HG02610 (cell line): ENCODE data around the gene SOX10.
"Not testable (repeated sequence)": the region's sequence is repeated elsewhere in the genome, so short reads cannot be mapped to it uniquely, and the experiment has no call there.

ENCODE experiments used
- ATAC-seq: cut with Tn5 transposase; IDR thresholded peaks from one replicate; pipeline ENCODE4 v1.9.1; 2021; ENCODE audit warnings: mild to moderate bottlenecking, moderate library complexity; ENCODE audit not compliant: unreplicated experiment

The SOX10 gene

DNA sequence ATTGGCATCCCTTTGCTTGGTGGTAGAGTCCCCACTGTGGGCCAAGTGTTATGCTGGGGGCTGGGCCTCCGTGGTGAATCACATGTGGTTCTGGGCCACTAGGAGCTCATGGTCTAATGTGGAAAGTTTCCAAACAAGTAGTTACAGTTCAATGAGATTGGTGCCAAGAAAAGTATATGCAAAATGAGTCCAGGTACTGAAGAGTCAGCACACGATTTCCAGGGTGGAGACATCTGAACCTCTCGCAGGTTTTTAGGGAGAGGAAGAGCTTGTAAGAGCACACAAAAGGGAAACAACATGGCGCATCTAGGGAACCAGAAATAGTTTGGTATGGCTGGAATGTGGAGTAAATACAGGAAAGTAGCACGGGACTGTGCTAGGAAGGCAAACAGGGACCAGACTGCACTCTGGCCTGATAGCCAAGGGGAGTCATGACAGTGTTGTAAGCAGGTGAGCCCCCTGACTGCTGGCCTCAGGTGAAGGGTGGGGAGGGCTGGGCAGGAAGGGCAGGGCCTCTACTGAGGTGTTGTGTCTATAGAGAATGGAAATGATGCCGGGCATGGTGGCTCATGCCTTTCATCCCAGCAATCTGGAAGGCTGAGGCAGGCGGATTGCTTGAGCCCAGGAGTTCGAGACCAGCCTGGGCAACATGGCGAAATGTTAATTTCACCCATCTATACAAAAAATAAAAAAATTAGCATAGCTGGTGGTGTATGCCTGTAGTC lies 18.3 kb downstream of the SOX10 start:
- ATAC-seq: no peak

DNA sequence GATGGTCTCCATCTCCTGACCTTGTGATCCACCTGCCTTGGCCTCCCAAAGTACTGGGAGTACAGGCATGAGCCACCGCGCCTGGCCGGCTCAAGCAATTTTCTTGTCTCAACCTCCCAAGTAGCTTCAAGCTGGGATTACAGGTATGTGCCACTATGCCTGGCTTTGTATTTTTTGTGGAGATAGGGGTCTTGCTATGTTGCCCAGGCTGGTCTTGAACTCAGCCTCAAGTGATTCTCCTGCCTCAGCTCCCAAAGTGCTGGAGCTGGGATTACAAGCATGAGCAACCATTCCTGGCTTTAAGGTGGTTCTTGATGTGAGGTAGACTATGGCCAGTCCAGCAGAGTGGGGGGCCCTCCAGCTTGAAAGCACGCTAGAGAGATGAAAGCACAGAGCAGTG lies 23.3 kb downstream of the SOX10 start:
- ATAC-seq: no peak

GRCh38 chr22:37959231-37959825 lies 25.0 kb downstream of the SOX10 start:
- no peak for ATAC-seq

DNA sequence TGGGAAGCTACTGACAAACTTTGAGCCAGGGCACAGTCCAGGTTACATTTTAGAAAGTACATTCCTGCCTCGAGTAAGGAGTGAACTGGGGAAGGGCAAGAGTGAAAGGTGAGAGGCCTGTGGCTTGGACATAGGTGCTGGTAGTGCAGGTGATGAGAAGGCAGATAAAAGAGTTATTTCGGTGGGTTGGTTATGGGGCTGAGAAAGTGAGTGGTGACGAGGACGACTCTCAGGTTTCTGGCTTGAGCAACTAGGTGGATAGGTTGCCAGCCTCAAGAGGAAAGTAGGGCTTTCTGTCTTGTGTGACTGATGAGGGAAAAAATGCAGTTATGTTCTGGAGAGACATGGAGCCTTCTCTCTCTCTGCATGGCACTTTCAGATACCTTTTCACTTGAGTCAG lies 27.1 kb downstream of the SOX10 start:
- no peak for ATAC-seq

- not testable (repeated sequence) for ATAC-seq
Observed at GRCh38 chr22:37955825-37956397, 28.4 kb downstream of the SOX10 start.

DNA sequence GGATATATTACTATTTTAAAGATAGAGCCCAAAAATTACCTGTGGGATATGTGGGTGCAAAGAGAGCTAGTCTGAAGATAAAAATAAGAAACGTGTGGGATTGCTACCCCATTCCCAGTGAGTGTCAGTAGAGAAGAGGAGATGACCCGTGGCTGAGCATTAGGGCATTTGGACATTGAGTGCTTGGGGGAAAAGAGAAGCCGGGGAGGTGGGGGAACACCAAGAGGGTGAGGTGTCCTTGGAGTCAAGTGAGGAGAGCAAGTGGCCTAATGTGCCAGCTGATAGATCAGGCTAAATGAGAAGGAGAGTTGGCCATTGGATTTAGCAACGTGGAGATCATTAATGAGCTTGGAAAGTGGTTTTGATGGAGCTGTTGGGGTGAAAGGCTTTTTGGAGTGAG lies 29.7 kb downstream of the SOX10 start:
- ATAC-seq: no peak

GRCh38 chr22:37953437-37954179 lies 30.7 kb downstream of the SOX10 start, which contains the start of the genes C22orf23 and POLR2F:
C22orf23 (minus strand) TSS chr22:37953601; CDS start chr22:37953149, 452 bp downstream.
POLR2F (plus strand) TSS chr22:37953699; CDS start chr22:37953788, 89 bp downstream.
- ATAC-seq: peak; percentile 79

GRCh38 chr22:37953062-37953436 lies 31.3 kb downstream of the SOX10 start:
- ATAC-seq: no peak

- not testable (repeated sequence) for ATAC-seq
Observed at GRCh38 chr22:37952629-37953028, 31.7 kb downstream of the SOX10 start.

- no peak for ATAC-seq
Observed at GRCh38 chr22:37951305-37951704, 33.0 kb downstream of the SOX10 start.

DNA sequence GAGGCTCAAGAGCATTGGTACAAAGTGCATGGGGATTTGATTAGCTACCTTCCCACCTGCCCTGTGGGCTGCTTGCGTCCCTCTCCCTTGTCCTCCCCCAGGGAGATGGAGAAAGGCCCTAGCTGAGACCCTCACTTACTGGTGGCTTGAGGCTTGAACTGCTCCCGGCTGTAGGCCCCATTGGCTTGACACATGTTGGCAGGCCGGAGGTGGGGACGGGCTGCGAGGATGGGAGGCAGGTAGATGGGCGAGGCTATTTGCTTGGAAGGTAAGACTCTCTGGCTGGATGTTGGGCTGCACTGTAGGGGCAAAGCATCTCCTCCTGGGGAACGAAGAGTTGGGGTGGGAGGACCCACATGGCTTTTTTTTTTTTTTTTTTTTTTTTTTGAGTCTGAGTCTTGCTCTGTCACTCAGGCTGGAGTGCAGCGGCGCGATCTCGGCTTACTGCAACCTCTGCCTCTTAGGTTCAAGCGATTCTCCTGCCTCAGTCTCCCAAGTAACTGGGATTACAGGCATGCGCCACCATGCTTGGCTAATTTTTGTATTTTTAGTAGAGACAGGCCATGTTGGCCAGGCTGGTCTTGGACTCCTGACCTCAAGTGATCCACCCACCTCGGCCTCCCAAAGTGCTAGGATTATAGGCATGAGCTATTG lies 37.1 kb downstream of the SOX10 start:
- ATAC-seq: not testable (repeated sequence)

DNA sequence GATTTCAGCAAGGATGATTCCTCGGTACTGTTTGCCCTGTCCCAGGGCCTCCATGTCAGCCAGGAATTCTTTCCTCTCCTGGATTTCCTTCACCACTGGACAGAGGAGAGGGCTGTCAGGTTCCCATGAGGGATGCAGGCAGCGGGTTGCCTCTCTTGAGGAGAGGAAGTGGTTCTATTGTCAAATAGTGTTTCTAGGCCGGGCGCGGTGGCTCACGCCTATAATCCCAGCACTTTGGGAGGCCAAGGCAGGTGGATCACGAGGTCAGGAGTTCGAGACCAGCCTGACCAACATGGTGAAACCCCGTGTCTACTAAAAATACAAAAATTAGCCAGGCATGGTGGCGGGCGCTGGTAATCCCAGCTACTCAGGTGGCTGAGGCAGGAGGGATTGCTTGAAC lies 39.9 kb downstream of the SOX10 start:
- not testable (repeated sequence) for ATAC-seq

DNA sequence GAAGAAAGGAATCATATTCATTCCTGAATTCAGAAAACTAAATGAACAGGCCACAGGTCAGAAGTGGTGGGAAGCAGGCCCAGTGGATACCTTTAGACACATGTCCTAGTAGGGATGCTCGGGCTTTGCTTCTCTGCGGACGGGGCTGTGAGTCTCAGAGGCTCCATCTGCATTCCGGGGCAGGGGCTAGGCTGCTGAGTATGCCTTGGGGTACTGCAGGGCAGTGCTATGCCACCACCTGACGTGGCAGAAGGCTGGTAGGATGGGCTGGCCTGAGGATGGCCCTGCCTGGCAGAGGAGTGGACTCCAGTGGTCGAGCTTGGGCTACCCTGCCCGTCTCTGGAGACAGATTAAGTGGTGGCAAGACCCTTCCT lies 40.5 kb downstream of the SOX10 start:
- no peak for ATAC-seq

- ATAC-seq: no peak
Observed at GRCh38 chr22:37943136-37943824, 41.1 kb downstream of the SOX10 start.

- ATAC-seq: no peak
Observed at GRCh38 chr22:37942133-37942532, 42.2 kb downstream of the SOX10 start.

GRCh38 chr22:37940698-37941376 lies 43.5 kb downstream of the SOX10 start:
- ATAC-seq: no peak

GRCh38 chr22:37933711-37934376 lies 50.5 kb downstream of the SOX10 start:
- peak; percentile 83 for ATAC-seq

DNA sequence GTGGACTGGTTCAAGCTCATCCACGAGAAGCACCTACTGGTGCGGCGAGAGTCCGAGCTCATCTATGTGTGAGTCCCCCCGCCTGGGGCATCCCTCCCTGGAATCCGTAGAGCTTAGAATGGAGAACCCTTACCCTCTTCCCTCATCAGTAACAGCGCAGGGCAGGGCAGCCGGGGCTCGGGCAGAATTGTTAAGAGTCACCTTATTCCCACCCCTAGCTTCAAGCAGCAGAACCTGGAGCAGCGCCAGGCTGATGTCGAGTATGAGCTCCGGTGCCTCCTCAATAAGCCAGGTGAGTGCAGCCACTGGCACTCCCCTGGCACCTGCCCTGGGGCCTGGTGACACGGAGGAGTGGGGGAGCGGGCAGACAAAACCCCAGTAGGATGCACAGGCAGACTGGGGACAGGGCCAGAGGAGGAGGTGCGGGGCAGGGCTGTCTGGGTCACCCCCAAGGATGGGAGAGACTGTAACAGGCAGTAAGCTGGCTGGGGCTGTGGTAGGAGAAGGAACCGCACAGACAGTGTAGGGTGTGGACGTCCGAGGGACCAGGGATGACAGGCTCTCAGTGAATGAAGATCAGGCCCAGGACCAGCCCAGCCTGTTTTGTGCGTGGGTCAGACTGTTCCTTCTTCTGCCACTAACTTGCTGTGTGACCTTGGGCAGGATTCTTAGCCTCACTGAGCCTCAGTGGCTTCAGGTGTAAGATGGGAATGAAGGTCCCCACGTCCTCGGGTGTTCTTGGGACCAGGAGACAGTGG lies 51.4 kb downstream of the SOX10 start:
- ATAC-seq: no peak

- ATAC-seq: no peak
Observed at GRCh38 chr22:37932401-37932800, 52.0 kb downstream of the SOX10 start.
